A549 (cell line): Measurements from ENCODE around the gene OR8D4.

Experiments
- ATOH8 ChIP-seq: fragments of 250-450 bp; sonication (Bioruptor Pico); IDR thresholded peaks from 2 replicates; pipeline ENCODE4 v1.5.0; 2020; ENCODE audit warnings: low read depth, mild to moderate bottlenecking, moderate library complexity
- CHD2 ChIP-seq: fragments of 150-350 bp; IDR thresholded peaks from 2 replicates; pipeline ENCODE4 v1.6.1; 2014; ENCODE audit warnings: low read length; ENCODE audit not compliant: partially characterized antibody
- CTCF ChIP-seq: fragments of >200 bp; sonication (Bioruptor Twin); formaldehyde crosslinking; IDR thresholded peaks from 3 replicates; pipeline ENCODE4 v1.5.1; 2016
- EP300 ChIP-seq, 2 experiments: fragments of >200 bp; sonication (Bioruptor Twin); formaldehyde crosslinking; IDR thresholded peaks; 2 replicates in 1 of 2; 3 replicates in 1 of 2; pipeline ENCODE4 v1.6.1; 2016 to 2017
- KDM1A ChIP-seq: fragments of 200-600 bp; sonication (generic); IDR thresholded peaks from 2 replicates; pipeline ENCODE4 v1.6.1; 2016; ENCODE audit warnings: low read depth, mild to moderate bottlenecking
- KDM5A ChIP-seq: fragments of 200-600 bp; sonication (generic); IDR thresholded peaks from 2 replicates; pipeline ENCODE4 v1.6.1; 2016; ENCODE audit warnings: antibody characterized with exemption, mild to moderate bottlenecking
- NFE2L2 ChIP-seq: fragments of 150-350 bp; conservative IDR thresholded peaks from 2 replicates; pipeline ENCODE4 v1.6.1; 2014; ENCODE audit warnings: low read length
- POLR2A ChIP-seq: IDR thresholded peaks from 2 replicates; pipeline ENCODE4 v1.6.1; 2012; ENCODE audit warnings: mild to moderate bottlenecking, low read length
- RAD21 ChIP-seq, 2 experiments: fragments of >200 bp in 1 of 2; sonication (Bioruptor Twin) in 1 of 2; formaldehyde crosslinking in 1 of 2; IDR thresholded peaks in 1 of 2; conservative IDR thresholded peaks in 1 of 2; 2 replicates in 1 of 2; 3 replicates in 1 of 2; pipeline ENCODE4 v1.6.1; 2012 to 2018; ENCODE audit warnings: inconsistent platforms in 1 of 2
- RFX5 ChIP-seq: fragments of 450-650 bp; IDR thresholded peaks from 2 replicates; pipeline ENCODE4 v1.7.1; 2014; ENCODE audit warnings: antibody characterized with exemption, mild to moderate bottlenecking, moderate library complexity
- USF2 ChIP-seq: fragments of 450-650 bp; IDR thresholded peaks from 2 replicates; pipeline ENCODE4 v1.6.1; 2014; ENCODE audit warnings: antibody characterized with exemption

GRCh38 chr11:123885570-123885969, 16.4 kb upstream of the OR8D4 start, which contains the start of gene TMEM225:
- TF ChIP-seq CHD2 = no peak
- no peak for TF ChIP-seq KDM1A
- no peak for TF ChIP-seq CTCF
- TF ChIP-seq RFX5 = no peak
- TF ChIP-seq ATOH8 (CRISPR knock-in tag) = no peak
- TF ChIP-seq RAD21 (conservative IDR thresholded peaks at IDR 0.05 in 1 of 2, IDR thresholded peaks at IDR 0.05 in 1 of 2) = no peak
- no peak for TF ChIP-seq USF2
- no peak for TF ChIP-seq POLR2A
- no peak for TF ChIP-seq EP300 (IDR thresholded peaks at IDR 0.05)
- no peak for TF ChIP-seq NFE2L2
- TF ChIP-seq KDM5A = no peak
